Measurements from ENCODE around the gene UBE2D2. TPM values are rescaled to one million over a fixed set of nuclear protein-coding genes. Genes with fewer than 3 reads are reported as not detected.

Gene UBE2D2
- total and polyA plus RNA-seq, 2 of the 13 experiments (the other 11 are each of a cell fraction or from before 2014, with no cell fraction given): 79.1 to 109 TPM

DNA sequence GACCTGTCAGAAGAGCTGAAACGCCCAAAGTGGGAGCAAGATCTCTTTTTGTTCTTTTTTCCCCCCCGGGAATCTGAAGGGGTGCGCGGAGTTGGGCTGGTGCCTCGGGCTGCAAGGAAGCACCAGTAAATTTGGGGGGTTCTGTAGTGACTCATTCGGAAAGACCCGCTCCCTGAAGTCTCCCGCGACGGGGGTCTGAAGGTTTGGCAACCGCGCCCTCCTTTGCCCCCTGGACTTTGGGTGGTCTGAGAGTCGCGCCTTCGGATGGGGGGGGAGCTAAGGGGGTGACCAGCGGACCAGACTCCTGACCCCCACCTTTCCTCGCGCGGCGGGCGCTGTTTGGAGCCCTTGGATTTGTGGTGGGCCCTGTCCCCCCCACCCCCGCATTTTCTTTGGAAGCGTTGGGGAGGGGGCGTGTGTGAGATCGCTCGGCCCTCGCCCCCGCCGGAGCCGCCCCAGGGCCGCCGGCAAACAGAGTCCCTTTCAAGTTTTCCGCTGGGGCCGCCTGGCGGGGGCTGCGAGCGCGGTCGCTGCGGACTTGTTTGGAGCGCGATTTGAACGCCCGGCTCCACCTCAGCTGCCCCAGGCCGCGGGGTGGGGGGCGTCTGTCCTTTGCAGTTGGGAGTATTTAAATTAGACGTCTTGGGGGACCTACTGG, 89.0 kb downstream of the UBE2D2 start (continued):
- TF ChIP-seq ZBTB43 (CRISPR knock-in tag; conservative IDR thresholded peaks at IDR 0.05) (no peak), KDM4B (CRISPR knock-in tag; IDR thresholded peaks at IDR 0.05) (no peak), IKZF4 (CRISPR knock-in tag; IDR thresholded peaks at IDR 0.05; ENCODE audit: borderline replicate concordance, low read depth, not compliant biosample characterization) (no peak), PCBP2 (optimal IDR thresholded peaks at IDR 0.05; ENCODE audit: low read depth, low read length, poor library complexity, severe bottlenecking) (no peak), SNAPC5 (CRISPR knock-in tag; IDR thresholded peaks at IDR 0.05; ENCODE audit: borderline replicate concordance) (no peak), EED (CRISPR knock-in tag; IDR thresholded peaks at IDR 0.05) (no peak), ZNF530 (CRISPR knock-in tag; IDR thresholded peaks at IDR 0.05; ENCODE audit: low read depth) (no peak), NONO (IDR thresholded peaks at IDR 0.05) (no peak), NONO (CRISPR knock-in tag; conservative IDR thresholded peaks at IDR 0.05) (no peak), HES4 (CRISPR knock-in tag; IDR thresholded peaks at IDR 0.05; ENCODE audit: borderline replicate concordance) (no peak), HOXA5 (CRISPR knock-in tag; IDR thresholded peaks at IDR 0.05) (no peak), BCLAF1 (IDR thresholded peaks at IDR 0.05) (no peak), TARDBP (CRISPR knock-in tag; IDR thresholded peaks at IDR 0.05) (0 out of 2 replicates have a peak, but pooled peaks have one; percentile 39), ZNF329 (CRISPR knock-in tag; IDR thresholded peaks at IDR 0.05; ENCODE audit: low read depth) (no peak), ZNF781 (CRISPR knock-in tag; IDR thresholded peaks at IDR 0.05; ENCODE audit: borderline replicate concordance, not compliant biosample characterization) (no peak), SATB2 (CRISPR knock-in tag; IDR thresholded peaks at IDR 0.05) (no peak), IKZF1 (IDR thresholded peaks at IDR 0.05) (no peak), ZNF776 (CRISPR knock-in tag; IDR thresholded peaks at IDR 0.05) (0 out of 2 replicates have a peak, but pooled peaks have one; percentile 12), ZNF263 (CRISPR knock-in tag; IDR thresholded peaks at IDR 0.05) (no peak), POGZ (CRISPR knock-in tag; IDR thresholded peaks at IDR 0.05) (peak; percentile 34; the same call in 1 of the 2 replicates), NFKB2 (CRISPR knock-in tag; IDR thresholded peaks at IDR 0.05; ENCODE audit: borderline replicate concordance) (no peak; the same call in 1 of the 2 replicates)
- TF ChIP-seq, protein P1, sequence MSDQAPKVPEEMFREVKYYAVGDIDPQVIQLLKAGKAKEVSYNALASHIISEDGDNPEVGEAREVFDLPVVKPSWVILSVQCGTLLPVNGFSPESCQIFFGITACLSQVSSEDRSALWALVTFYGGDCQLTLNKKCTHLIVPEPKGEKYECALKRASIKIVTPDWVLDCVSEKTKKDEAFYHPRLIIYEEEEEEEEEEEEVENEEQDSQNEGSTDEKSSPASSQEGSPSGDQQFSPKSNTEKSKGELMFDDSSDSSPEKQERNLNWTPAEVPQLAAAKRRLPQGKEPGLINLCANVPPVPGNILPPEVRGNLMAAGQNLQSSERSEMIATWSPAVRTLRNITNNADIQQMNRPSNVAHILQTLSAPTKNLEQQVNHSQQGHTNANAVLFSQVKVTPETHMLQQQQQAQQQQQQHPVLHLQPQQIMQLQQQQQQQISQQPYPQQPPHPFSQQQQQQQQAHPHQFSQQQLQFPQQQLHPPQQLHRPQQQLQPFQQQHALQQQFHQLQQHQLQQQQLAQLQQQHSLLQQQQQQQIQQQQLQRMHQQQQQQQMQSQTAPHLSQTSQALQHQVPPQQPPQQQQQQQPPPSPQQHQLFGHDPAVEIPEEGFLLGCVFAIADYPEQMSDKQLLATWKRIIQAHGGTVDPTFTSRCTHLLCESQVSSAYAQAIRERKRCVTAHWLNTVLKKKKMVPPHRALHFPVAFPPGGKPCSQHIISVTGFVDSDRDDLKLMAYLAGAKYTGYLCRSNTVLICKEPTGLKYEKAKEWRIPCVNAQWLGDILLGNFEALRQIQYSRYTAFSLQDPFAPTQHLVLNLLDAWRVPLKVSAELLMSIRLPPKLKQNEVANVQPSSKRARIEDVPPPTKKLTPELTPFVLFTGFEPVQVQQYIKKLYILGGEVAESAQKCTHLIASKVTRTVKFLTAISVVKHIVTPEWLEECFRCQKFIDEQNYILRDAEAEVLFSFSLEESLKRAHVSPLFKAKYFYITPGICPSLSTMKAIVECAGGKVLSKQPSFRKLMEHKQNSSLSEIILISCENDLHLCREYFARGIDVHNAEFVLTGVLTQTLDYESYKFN (CRISPR knock-in tag; conservative IDR thresholded peaks at IDR 0.05): peak; percentile 49; the same call in 1 of the 2 replicates
